ENCODE data around the gene PINLYP.

The PINLYP gene

DNA sequence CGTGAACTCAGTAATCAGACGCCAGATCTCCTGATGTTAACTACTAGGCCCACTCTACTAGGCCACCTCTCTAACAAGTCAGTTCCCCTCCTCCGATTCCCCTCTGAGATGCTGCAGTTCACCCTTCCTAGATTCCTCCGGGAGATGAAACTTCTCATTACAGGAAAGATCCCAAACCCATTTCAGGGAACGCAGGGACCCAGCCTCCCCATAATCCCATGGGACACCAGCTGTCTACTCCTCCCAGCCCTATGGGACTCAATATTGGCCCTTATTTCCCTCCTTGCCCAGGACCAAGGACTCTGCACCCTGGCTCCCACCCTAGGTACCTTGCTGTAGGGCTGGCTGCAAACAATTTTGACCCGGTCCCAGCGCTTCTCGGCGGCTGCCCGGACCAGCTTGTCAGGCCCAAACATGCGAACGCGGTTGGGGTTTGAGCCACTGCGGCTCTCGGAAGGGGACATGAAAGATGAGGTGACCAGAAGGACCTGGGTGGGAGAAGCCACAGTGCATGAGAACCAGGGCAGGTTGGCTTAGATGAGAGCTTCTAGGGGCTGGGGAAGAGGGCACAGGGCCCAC lies 21.2 kb upstream of the PINLYP start:
- DNase-seq (ENCODE audit: extremely low spot score): no peak
- ChIA-PET CTCF (interaction anchor here (1.0 to 1.5 kb wide), 4 partner anchors 10 to 108 kb away, joined by 3 to 5 read pairs (median 4); no protein-coding TSS in a partner anchor), POLR2A (interaction anchor here (0.8 to 1.2 kb wide), 3 partner anchors 9 to 43 kb away, joined by 3 read pairs; partner anchors contain the start of gene ETHE1)

DNA sequence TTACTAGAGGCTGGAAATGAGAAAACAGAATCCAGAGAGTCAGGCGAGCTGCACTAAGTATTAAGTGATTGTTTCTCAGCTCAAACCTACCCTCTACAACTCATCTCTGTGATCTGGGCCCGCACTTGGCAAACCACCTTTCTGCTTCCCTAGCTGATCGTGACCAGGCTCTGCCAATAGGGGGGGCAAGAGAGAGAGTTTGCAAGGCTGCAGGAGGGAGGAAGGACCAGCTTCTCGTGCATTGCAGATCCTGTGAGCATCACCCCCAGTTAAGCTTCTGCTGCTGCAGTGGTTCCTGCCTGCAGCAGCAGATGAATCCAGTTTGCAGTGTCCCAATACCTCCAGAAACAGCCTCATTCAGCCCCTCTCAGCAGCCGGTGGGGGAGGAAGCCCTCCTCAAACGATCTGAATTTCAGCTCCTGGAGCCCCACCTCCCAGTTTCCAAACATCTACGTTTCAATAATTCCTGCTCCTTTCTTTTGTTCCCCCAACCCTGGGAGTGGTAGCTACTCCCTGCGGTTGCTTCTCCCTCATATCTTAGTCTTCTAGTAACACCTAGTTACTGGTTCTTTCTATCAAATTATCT lies 20.3 kb upstream of the PINLYP start:
- DNase-seq (ENCODE audit: extremely low spot score): peak; percentile 74
- POLR2A ChIA-PET: interaction anchor here (0.8 to 1.2 kb wide), 4 partner anchors 8 to 42 kb away, joined by 3 read pairs; partner anchors contain the start of gene ETHE1
- no peak for TF ChIP-seq ELF4 (IDR thresholded peaks at IDR 0.05)
- TF ChIP-seq BHLHE40 (IDR thresholded peaks at IDR 0.05; ENCODE audit: borderline replicate concordance): no peak
- no peak for TF ChIP-seq SP1 (IDR thresholded peaks at IDR 0.05)
- no peak for TF ChIP-seq L3MBTL2 (conservative IDR thresholded peaks at IDR 0.05)
- TF ChIP-seq NFRKB (IDR thresholded peaks at IDR 0.05): no peak
- TF ChIP-seq SUZ12 (IDR thresholded peaks at IDR 0.05): no peak
- TF ChIP-seq FOXA1 (IDR thresholded peaks at IDR 0.05): no peak
- TF ChIP-seq ZNF384 (IDR thresholded peaks at IDR 0.05): no peak
- TF ChIP-seq ARNT (IDR thresholded peaks at IDR 0.05): no peak
- TF ChIP-seq CTBP1 (IDR thresholded peaks at IDR 0.05; ENCODE audit: borderline replicate concordance): no peak
- TF ChIP-seq, protein P1, sequence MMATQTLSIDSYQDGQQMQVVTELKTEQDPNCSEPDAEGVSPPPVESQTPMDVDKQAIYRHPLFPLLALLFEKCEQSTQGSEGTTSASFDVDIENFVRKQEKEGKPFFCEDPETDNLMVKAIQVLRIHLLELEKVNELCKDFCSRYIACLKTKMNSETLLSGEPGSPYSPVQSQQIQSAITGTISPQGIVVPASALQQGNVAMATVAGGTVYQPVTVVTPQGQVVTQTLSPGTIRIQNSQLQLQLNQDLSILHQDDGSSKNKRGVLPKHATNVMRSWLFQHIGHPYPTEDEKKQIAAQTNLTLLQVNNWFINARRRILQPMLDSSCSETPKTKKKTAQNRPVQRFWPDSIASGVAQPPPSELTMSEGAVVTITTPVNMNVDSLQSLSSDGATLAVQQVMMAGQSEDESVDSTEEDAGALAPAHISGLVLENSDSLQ (IDR thresholded peaks at IDR 0.05): no peak
- TF ChIP-seq TARDBP (IDR thresholded peaks at IDR 0.05): no peak
- TF ChIP-seq HDGF (IDR thresholded peaks at IDR 0.05; ENCODE audit: borderline replicate concordance): no peak
- TF ChIP-seq FOXK2 (IDR thresholded peaks at IDR 0.05): no peak
- no peak for TF ChIP-seq LEF1 (IDR thresholded peaks at IDR 0.05; ENCODE audit: borderline replicate concordance)
- no peak for TF ChIP-seq FOXM1 (IDR thresholded peaks at IDR 0.05; ENCODE audit: borderline replicate concordance)
- CTCF ChIA-PET: interaction anchor here (0.6 to 2.1 kb wide), 8 partner anchors 9 to 110 kb away, joined by 3 to 7 read pairs (median 4); partner anchors contain the start of gene ZNF575

More for the DNA sequence above, 21.2 kb upstream of the PINLYP start:
- TF ChIP-seq BHLHE40 (IDR thresholded peaks at IDR 0.05; ENCODE audit: borderline replicate concordance) (no peak), HDGF (IDR thresholded peaks at IDR 0.05; ENCODE audit: borderline replicate concordance) (no peak), FOXK2 (IDR thresholded peaks at IDR 0.05) (no peak), NFRKB (IDR thresholded peaks at IDR 0.05) (no peak), FOXM1 (IDR thresholded peaks at IDR 0.05; ENCODE audit: borderline replicate concordance) (no peak), LEF1 (IDR thresholded peaks at IDR 0.05; ENCODE audit: borderline replicate concordance) (no peak), L3MBTL2 (conservative IDR thresholded peaks at IDR 0.05) (no peak), CTBP1 (IDR thresholded peaks at IDR 0.05; ENCODE audit: borderline replicate concordance) (no peak), ELF4 (IDR thresholded peaks at IDR 0.05) (no peak), ARNT (IDR thresholded peaks at IDR 0.05) (no peak), SP1 (IDR thresholded peaks at IDR 0.05) (no peak), TARDBP (IDR thresholded peaks at IDR 0.05) (no peak), FOXA1 (IDR thresholded peaks at IDR 0.05) (no peak), ZNF384 (IDR thresholded peaks at IDR 0.05) (no peak), SUZ12 (IDR thresholded peaks at IDR 0.05) (no peak)
- TF ChIP-seq, protein P1 (IDR thresholded peaks at IDR 0.05): no peak

DNA sequence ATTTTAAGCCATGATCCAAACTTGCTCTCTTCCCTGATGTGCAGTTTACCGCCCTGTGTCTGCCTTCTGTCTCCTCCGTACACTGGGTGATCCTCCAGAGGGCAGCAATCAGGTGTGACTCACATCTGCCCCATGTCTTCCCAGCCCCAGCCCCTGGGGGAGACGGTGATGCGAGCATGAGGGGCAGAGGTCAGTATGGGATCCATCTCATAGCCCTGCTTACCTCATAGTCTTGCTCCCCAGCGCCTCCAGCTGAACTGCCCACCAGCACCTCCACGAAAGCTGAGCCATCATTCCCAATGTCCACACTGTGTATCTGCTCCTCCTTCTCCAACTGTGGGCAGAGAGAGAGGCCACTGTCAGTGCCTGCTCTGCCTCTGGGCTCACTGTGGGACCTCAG lies 14.9 kb upstream of the PINLYP start:
- ChIA-PET POLR2A (interaction anchor here (0.7 kb wide), 1 partner anchor 35 kb away, joined by 3 read pairs; the partner anchor contains the start of genes IRGQ and ZNF576), CTCF (no interaction called here)
- DNase-seq (ENCODE audit: extremely low spot score): peak; percentile 21
- TF ChIP-seq LEF1 (IDR thresholded peaks at IDR 0.05; ENCODE audit: borderline replicate concordance): no peak
- no peak for TF ChIP-seq FOXM1 (IDR thresholded peaks at IDR 0.05; ENCODE audit: borderline replicate concordance)
- TF ChIP-seq FOXA1 (IDR thresholded peaks at IDR 0.05): no peak

DNA sequence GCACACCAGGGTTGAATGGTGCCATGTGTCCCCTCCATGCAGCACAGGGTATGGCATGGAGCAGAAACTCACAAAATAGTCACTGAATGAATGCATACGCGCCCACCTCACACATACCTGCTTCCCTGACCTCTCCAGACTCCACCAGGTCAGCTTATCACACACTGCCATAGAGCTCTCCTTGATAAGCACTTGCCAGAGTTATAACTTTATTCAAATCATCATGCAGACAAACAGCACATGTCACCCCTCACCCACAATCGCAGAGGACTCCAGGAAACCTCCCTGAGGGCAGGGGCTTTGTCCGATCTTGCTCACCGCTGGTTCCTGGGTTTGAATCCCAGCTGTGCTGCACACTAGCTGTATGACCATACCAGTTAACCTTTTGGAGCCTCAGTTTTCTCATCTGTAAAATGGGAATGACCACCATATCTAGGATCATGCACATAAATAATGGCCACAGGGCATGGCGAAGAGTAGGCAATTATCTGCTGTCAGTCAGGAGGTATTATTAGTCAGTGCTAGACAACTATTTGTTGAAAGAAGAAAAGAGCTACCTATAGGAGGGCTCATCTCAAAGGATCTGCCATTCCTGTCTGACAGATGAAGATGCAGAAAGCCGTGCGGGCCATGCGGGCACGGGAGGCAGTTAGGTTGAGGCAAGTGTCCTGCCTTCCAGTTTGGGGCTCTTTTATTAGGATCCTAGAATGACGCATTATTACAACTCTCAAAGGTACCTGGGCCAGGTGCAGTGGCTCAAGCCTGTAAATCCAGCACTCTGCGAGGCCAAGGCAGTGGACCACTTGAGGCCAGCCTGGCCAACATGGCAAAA lies 14.2 kb upstream of the PINLYP start:
- TF ChIP-seq ARNT (IDR thresholded peaks at IDR 0.05) (no peak), TARDBP (IDR thresholded peaks at IDR 0.05) (no peak), SUZ12 (IDR thresholded peaks at IDR 0.05) (no peak), NFRKB (IDR thresholded peaks at IDR 0.05) (no peak), ZNF384 (IDR thresholded peaks at IDR 0.05) (no peak), LEF1 (IDR thresholded peaks at IDR 0.05; ENCODE audit: borderline replicate concordance) (no peak), BHLHE40 (IDR thresholded peaks at IDR 0.05; ENCODE audit: borderline replicate concordance) (no peak), FOXA1 (IDR thresholded peaks at IDR 0.05) (no peak), HDGF (IDR thresholded peaks at IDR 0.05; ENCODE audit: borderline replicate concordance) (no peak), SP1 (IDR thresholded peaks at IDR 0.05) (no peak), FOXM1 (IDR thresholded peaks at IDR 0.05; ENCODE audit: borderline replicate concordance) (no peak), ELF4 (IDR thresholded peaks at IDR 0.05) (no peak)
- TF ChIP-seq, protein P1 (IDR thresholded peaks at IDR 0.05): no peak
- DNase-seq (ENCODE audit: extremely low spot score): no peak
- POLR2A ChIA-PET: no interaction called here
- CTCF ChIA-PET: no interaction called here

DNA sequence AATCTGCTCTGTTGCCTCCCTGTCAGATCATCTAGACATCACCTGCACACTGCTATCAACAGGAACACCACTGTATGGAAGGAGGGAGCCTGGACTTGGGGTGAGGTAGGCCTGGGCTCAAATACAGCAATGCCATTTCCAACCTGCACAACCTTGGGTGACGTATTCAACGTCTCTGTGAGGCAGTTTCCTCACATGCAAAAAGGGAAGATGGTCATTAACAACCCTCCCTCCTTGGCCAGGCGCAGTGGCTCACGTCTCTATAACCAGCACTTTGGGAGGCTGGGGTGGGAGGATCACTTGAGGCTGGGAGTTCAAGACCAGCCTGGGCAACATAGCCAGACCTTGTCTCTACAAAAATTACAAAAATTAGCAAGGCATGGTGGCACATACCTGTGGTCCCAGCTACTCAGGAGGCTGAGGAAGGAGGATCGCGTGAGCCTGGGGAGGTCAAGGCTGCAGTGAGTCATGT lies 13.3 kb upstream of the PINLYP start:
- POLR2A ChIA-PET: no interaction called here
- CTCF ChIA-PET: no interaction called here
- DNase-seq (ENCODE audit: extremely low spot score): no peak
- TF ChIP-seq NFRKB (IDR thresholded peaks at IDR 0.05) (no peak), BHLHE40 (IDR thresholded peaks at IDR 0.05; ENCODE audit: borderline replicate concordance) (no peak), HDGF (IDR thresholded peaks at IDR 0.05; ENCODE audit: borderline replicate concordance) (no peak), ARNT (IDR thresholded peaks at IDR 0.05) (no peak), CTBP1 (IDR thresholded peaks at IDR 0.05; ENCODE audit: borderline replicate concordance) (no peak), LEF1 (IDR thresholded peaks at IDR 0.05; ENCODE audit: borderline replicate concordance) (no peak), SP1 (IDR thresholded peaks at IDR 0.05) (no peak), ELF4 (IDR thresholded peaks at IDR 0.05) (no peak), L3MBTL2 (conservative IDR thresholded peaks at IDR 0.05) (no peak), TARDBP (IDR thresholded peaks at IDR 0.05) (no peak), FOXM1 (IDR thresholded peaks at IDR 0.05; ENCODE audit: borderline replicate concordance) (no peak)
